ENCODE measurements around the gene C14orf93. TPM values are rescaled to one million over a fixed set of nuclear protein-coding genes. Genes with fewer than 3 reads are reported as not detected.

C14orf93 gene
- polyA plus RNA-seq (4.7 and 7.1 TPM in 2 replicates), polyA minus RNA-seq (3.9 and 4.1 TPM in 2 replicates)

GRCh38 chr14:23009939-23010726 is at the start of gene C14orf93:
Gene C14orf93 (minus strand): TSS chr14:23010143. CDS start chr14:22999023, 11,120 bp downstream.
- Histone ChIP-seq H3F3A (ENCODE audit: insufficient read depth, low read length, poor library complexity, severe bottlenecking) (peaks cover 4% of the 10 kb centered on the region), H3K9me3 (ENCODE audit: low read length) (no peaks in the 10 kb centered on the region), H3K4me2 (ENCODE audit: low read length) (peak within 1 kb of the TSS; percentile 73), H3K27me3 (ENCODE audit: insufficient read depth, low read depth, low read length) (no peaks in the 10 kb centered on the region), H3K9me2 (ENCODE audit: insufficient read depth, low read length) (no peaks in the 10 kb centered on the region), H3K36me3 (ENCODE audit: insufficient read depth, low read length) (no peaks in the 10 kb centered on the region), H3K4me3 (ENCODE audit: low read length) (peak within 1 kb of the TSS; percentile 57), H3K79me2 (replicated peaks; ENCODE audit: insufficient read depth, low read length) (peaks cover 6% of the 10 kb centered on the region), H4K20me1 (ENCODE audit: insufficient read depth) (no peaks in the 10 kb centered on the region), H2AFZ (ENCODE audit: low read depth, low read length) (no peak within 1 kb of the TSS), H3K27ac (ENCODE audit: low read length) (peak within 1 kb of the TSS; percentile 31), H3K9ac (ENCODE audit: low read length) (peak within 1 kb of the TSS; percentile 50)
- TF ChIP-seq MXI1 (conservative IDR thresholded peaks at IDR 0.05; ENCODE audit: poor library complexity, severe bottlenecking), result no peak
- TF ChIP-seq REST (IDR thresholded peaks at IDR 0.05; ENCODE audit: borderline replicate concordance), result peak; percentile 5
- peak; percentile 15 for TF ChIP-seq POLR2AphosphoS5 (IDR thresholded peaks at IDR 0.05)

- H3K9me3 ChIP-seq (ENCODE audit: low read length), result no peaks in the 10 kb centered on the region
- H3K9ac ChIP-seq (ENCODE audit: low read length), result no peak overlapping the region
- peaks cover 6% of the 10 kb centered on the region for H3K79me2 ChIP-seq (replicated peaks; ENCODE audit: insufficient read depth, low read length)
- H2AFZ ChIP-seq (ENCODE audit: low read depth, low read length), result no peak overlapping the region
- H3F3A ChIP-seq (ENCODE audit: insufficient read depth, low read length, poor library complexity, severe bottlenecking), result no peaks in the 10 kb centered on the region
- peak overlapping the region; percentile 74 for H3K4me2 ChIP-seq (ENCODE audit: low read length)
- H3K27ac ChIP-seq (ENCODE audit: low read length), result no peak overlapping the region
- TF ChIP-seq RAD21 (conservative IDR thresholded peaks at IDR 0.05) (no peak), TAF1 (IDR thresholded peaks at IDR 0.05; ENCODE audit: low read depth) (no peak), CTCF (IDR thresholded peaks at IDR 0.05; ENCODE audit: poor library complexity, severe bottlenecking) (no peak), EP300 (conservative IDR thresholded peaks at IDR 0.05; ENCODE audit: poor library complexity, severe bottlenecking) (no peak)
- H3K27me3 ChIP-seq (ENCODE audit: insufficient read depth, low read depth, low read length), result no peaks in the 10 kb centered on the region
- no peaks in the 10 kb centered on the region for H3K9me2 ChIP-seq (ENCODE audit: insufficient read depth, low read length)
- H4K20me1 ChIP-seq (ENCODE audit: insufficient read depth), result peaks cover 4% of the 10 kb centered on the region
- H3K36me3 ChIP-seq (ENCODE audit: insufficient read depth, low read length), result peaks cover 9% of the 10 kb centered on the region
- H3K4me3 ChIP-seq (ENCODE audit: low read length), result no peak overlapping the region
These were observed 48.9 kb upstream of the C14orf93 start for GRCh38 chr14:23058654-23059504.

All from neural cell (in vitro differentiated cells).